Adrenal gland (tissue), 12 donors: ENCODE results near the gene NR5A2. TPM values are rescaled to one million over a fixed set of nuclear protein-coding genes. Genes with fewer than 3 reads are reported as not detected.

Experiments used
- DNase-seq, 7 donors: peaks; one replicate each; pipeline ENCODE4 v3.0.0-alpha.2; 2019 to 2020
- H3K27ac ChIP-seq, 5 donors: fragments of 200-600 bp; sonication (generic) in 4 of 5; 1 replicate in 3 of 5; 2 replicates in 2 of 5; pipeline versions ENCODE4 v1.5.1 to v1.8.0; 2016 to 2020; ENCODE audit warnings: mild to moderate bottlenecking in 1 of 5
- H3K27me3 ChIP-seq: fragments of 200-600 bp; 2 replicates; pipeline ENCODE4 v1.8.0; 2021
- H3K36me3 ChIP-seq, 2 donors: fragments of 200-600 bp; replicated peaks in 1 of 2; 1 replicate in 1 of 2; 2 replicates in 1 of 2; pipeline versions ENCODE4 v1.5.1 to v1.8.0; 2018 to 2022
- H3K4me1 ChIP-seq, 2 donors: fragments of 200-600 bp; replicated peaks in 1 of 2; 1 replicate in 1 of 2; 2 replicates in 1 of 2; pipeline versions ENCODE4 v1.5.1 to v1.8.0; 2018 to 2021
- H3K4me3 ChIP-seq, 4 donors: fragments of 200-600 bp; sonication (generic) in 3 of 4; one replicate each; pipeline ENCODE4 v1.5.1; 2016 to 2018
- H3K9me3 ChIP-seq, 3 donors: fragments of 200-600 bp; sonication (generic) in 1 of 3; replicated peaks in 1 of 3; 1 replicate in 2 of 3; 2 replicates in 1 of 3; pipeline versions ENCODE4 v1.5.1 to v1.8.0; 2016 to 2021
- CTCF ChIP-seq, 6 experiments: fragments of 450-650 bp in 4 of 6; fragments of 200-600 bp in 2 of 6; sonication (generic) in 1 of 6; IDR thresholded peaks; 1 replicate in 5 of 6; 2 replicates in 1 of 6; pipeline versions ENCODE4 v1.5.1 to v1.8.0; 2016 to 2021; ENCODE audit warnings: antibody characterized with exemption in 6 of 6, mild to moderate bottlenecking in 2 of 6, moderate library complexity in 1 of 6
- POLR2A ChIP-seq, 2 donors: fragments of 450-650 bp; IDR thresholded peaks; one replicate each; pipeline ENCODE4 v1.6.1; 2017; ENCODE audit warnings: antibody characterized with exemption in 2 of 2, mild to moderate bottlenecking in 2 of 2, moderate library complexity in 1 of 2
- WGBS, 4 donors: extraction: QIAGEN DNeasy Blood & Tissue Kit in 2 of 4; methylation state at CpG; one replicate each; pipeline versions ENCODE4 v1.1.5 to v1.1.7; 2013 to 2017; 5-methylcytosine and 5-hydroxymethylcytosine counted together
- intact Hi-C, 2 donors: fragments of 100-400 bp; cut with DNase I; formaldehyde crosslinking; loops; one replicate each; pipeline versions ENCODE4 v1.14.1 to v1.15.0; 2022 to 2023
- polyA plus RNA-seq, 3 donors: library from polyadenylated mRNA; stranded (reverse); fragments of 200-250 nt in 2 of 3; fragments of 350-450 nt in 1 of 3; fragmentation: Illumina TruSeq in 1 of 3; extraction: RNeasy Lipid Tissue Mini Kit (QIAGEN cat#74804) in 1 of 3; gene quantifications; one replicate each; pipeline ENCODE4 v1.2.3, GENCODE V29; 2013 to 2014
- total RNA-seq, 9 donors: library from RNA; depleted of rRNA in 4 of 9; stranded (reverse); fragments of >200 nt in 4 of 9; fragments of 120-200 nt in 1 of 9; fragmentation: NEBNext Ultra II Directional in 1 of 9; extraction: Animal tissue kit (Norgen Biotek cat#: 25700) in 1 of 9; gene quantifications; one replicate each; pipeline versions ENCODE4 v1.1.0 to v1.2.4, GENCODE V29; 2013 to 2023
- donor health status: healthy with polysubstance abuse.
- donor health status: Bipolar disorder and iron deficiency.
- donor health status: DM: yes; HTN: yes; CAD: no.
- donor health status: DM: no; HTN: no; CAD: no.
- donor health status: DM: no; HTN: no; CAD: no.
- donor health status: DM: yes; HTN: yes; CAD: no.

Gene NR5A2
- total and polyA plus RNA-seq, 12 donors: 0.40 to 17.3 (median 0.94) TPM

DNA sequence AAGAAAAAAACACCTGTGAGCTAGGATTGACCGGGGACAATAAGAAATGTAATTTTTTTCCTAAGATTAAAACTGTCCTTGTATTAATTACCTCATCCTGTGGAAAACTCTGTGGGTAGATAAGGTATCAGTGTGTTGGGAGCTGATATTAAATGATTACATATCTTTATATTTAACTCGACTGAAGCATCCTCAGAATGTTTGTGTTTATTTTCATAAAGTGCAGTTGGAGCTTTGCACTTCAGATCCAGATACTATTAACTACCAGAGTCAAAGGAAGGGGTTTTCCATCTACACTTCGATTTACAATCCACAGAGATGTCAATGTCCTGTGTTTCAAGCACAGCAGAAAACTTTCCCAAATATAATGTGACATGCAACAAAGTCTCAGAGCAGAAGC is 164.5 kb downstream of the NR5A2 start:
- intact Hi-C loops: no loop called here
- Histone ChIP-seq H3K27ac (no peak overlapping the region), H3K27me3 (no peaks in the 10 kb centered on the region), H3K4me3 (no peak overlapping the region), H3K9me3 (no peaks in the 10 kb centered on the region), H3K4me1 (no peaks in the 10 kb centered on the region), H3K36me3 (no peaks in the 10 kb centered on the region)
- WGBS, 4 donors: 62 to 70% (median 69%) methylated on average over 3 of the region's 3 CpGs
- TF ChIP-seq CTCF (IDR thresholded peaks at IDR 0.05) (no peak), POLR2A (IDR thresholded peaks at IDR 0.05) (no peak)
- no peak for DNase-seq

DNA sequence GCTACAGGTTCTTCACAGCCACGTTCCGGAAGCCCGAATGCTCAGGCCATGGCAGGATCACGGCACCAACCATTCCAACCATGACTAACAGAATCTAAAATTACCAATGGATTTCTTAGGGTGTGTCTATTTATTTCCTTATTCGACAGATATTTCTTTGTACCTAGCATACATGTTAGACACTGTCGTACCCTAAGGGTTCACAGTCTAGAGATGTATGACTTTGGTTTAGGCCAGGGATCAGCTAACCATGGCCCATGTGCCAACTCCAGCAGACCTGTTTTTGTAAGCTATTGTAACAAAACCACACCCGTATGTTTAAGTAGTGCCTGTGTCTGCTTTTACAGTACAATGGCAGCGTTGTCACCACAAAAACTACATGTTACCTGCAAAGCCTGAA is 167.0 kb downstream of the NR5A2 start:
- Histone ChIP-seq H3K27me3 (no peaks in the 10 kb centered on the region), H3K4me1 (no peaks in the 10 kb centered on the region), H3K27ac (no peak overlapping the region), H3K4me3 (no peak overlapping the region), H3K9me3 (no peaks in the 10 kb centered on the region), H3K36me3 (no peaks in the 10 kb centered on the region)
- 83 to 87% (median 86%) methylated on average over 8 of the region's 8 CpGs for WGBS, 4 donors
- no peak for DNase-seq
- TF ChIP-seq POLR2A (IDR thresholded peaks at IDR 0.05) (no peak), CTCF (IDR thresholded peaks at IDR 0.05) (no peak)
- intact Hi-C loops: no loop called here

GRCh38 chr1:200198236-200198635 is 170.7 kb downstream of the NR5A2 start:
- WGBS, 4 donors: 11 to 32% (median 24%) methylated on average over 3 of the region's 3 CpGs
- Histone ChIP-seq H3K4me1 (no peaks in the 10 kb centered on the region), H3K36me3 (no peaks in the 10 kb centered on the region), H3K9me3 (no peaks in the 10 kb centered on the region), H3K4me3 (no peak overlapping the region), H3K27ac (no peak overlapping the region), H3K27me3 (no peaks in the 10 kb centered on the region)
- TF ChIP-seq CTCF (IDR thresholded peaks at IDR 0.05) (no peak), POLR2A (IDR thresholded peaks at IDR 0.05) (no peak)
- intact Hi-C loops: no loop called here
- no peak for DNase-seq

- no peak for DNase-seq
- no peaks in the 10 kb centered on the region for H3K36me3 ChIP-seq
- TF ChIP-seq POLR2A (IDR thresholded peaks at IDR 0.05) (no peak), CTCF (IDR thresholded peaks at IDR 0.05) (no peak)
- no peaks in the 10 kb centered on the region for H3K27me3 ChIP-seq
- 69 to 84% (median 82%) methylated on average over 5 of the region's 5 CpGs for WGBS, 4 donors
- H3K4me3 ChIP-seq: no peak overlapping the region
- intact Hi-C loops: no loop called here
- no peaks in the 10 kb centered on the region for H3K4me1 ChIP-seq
- no peaks in the 10 kb centered on the region for H3K9me3 ChIP-seq
- no peak overlapping the region for H3K27ac ChIP-seq
Observed at GRCh38 chr1:200205216-200205995, 177.9 kb downstream of the NR5A2 start.
